K562 (cell line): ENCODE measurements around the gene DNAJB6. TPM values are rescaled to one million over a fixed set of nuclear protein-coding genes. Genes with fewer than 3 reads are reported as not detected.

Source experiments
- ATAC-seq: fragments of 200-7000 bp; cut with Tn5 transposase; 3 replicates; pipeline ENCODE4 v1.9.1; 2020; ENCODE audit warnings: moderate library complexity
- BruUV-seq: library from RNA; stranded (reverse); fragments of 400-500 nt; replicated peaks from 2 replicates; lab custom pipeline; 2021; lab: Mats Ljungman, UMichigan
- CTCF ChIA-PET: fragments of 300-600 bp; formaldehyde crosslinking; extraction: SDS; loops from one replicate; lab custom pipeline; 2021; ENCODE audit warnings: low intra/inter-chr PET ratio; lab: Yijun Ruan, JAX
- POLR2A ChIA-PET: fragments of 300-600, 350-650 bp; sonication (Branson Sonifier 250); formaldehyde crosslinking; extraction: SDS; loops from one replicate; lab custom pipeline; 2021; ENCODE audit warnings: antibody characterized with exemption, inconsistent platforms; lab: Yijun Ruan, JAX
- DNase-seq, 4 experiments: peaks; one replicate each; pipeline versions ENCODE4 v3.0.0 to v3.0.0-alpha.2; 2011 to 2018; ENCODE audit warnings: low spot score in 3 of 4, mixed read lengths in 3 of 4; ENCODE audit errors: extremely low read depth in 1 of 4
- FAIRE-seq: peaks from 2 replicates; lab custom pipeline; 2011; peaks lifted over from hg19 to GRCh38; lab: Jason Lieb, UNC
- H2AFZ ChIP-seq: 2 replicates; pipeline ENCODE4 v1.6.0; 2011; ENCODE audit warnings: low read depth, low read length, control low read depth, inconsistent platforms
- H3K27ac ChIP-seq: fragments of 200-600 bp; 3 replicates; pipeline ENCODE4 v1.8.0; 2011; ENCODE audit warnings: low read depth, mild to moderate bottlenecking, control low read depth, inconsistent platforms, low read length, moderate library complexity, mixed read lengths; ENCODE audit errors: extremely low read depth
- H3K27me3 ChIP-seq, 2 experiments: fragments of 300-600 bp in 1 of 2; 2 replicates in 1 of 2; 3 replicates in 1 of 2; pipeline versions ENCODE4 v1.6.0 to v1.8.0; 2011; ENCODE audit warnings: inconsistent platforms in 2 of 2, low read length in 2 of 2, mild to moderate bottlenecking in 1 of 2, mixed read lengths in 1 of 2, moderate library complexity in 1 of 2; ENCODE audit not compliant: control insufficient read depth in 2 of 2, insufficient read depth in 2 of 2
- H3K36me3 ChIP-seq: fragments of 300-600 bp; 3 replicates; pipeline ENCODE4 v1.8.0; 2011; ENCODE audit warnings: mild to moderate bottlenecking, low read length, inconsistent platforms; ENCODE audit not compliant: control insufficient read depth, insufficient read depth
- H3K4me1 ChIP-seq, 2 experiments: fragments of 200-600 bp in 1 of 2; replicated peaks in 1 of 2; 2 replicates in 1 of 2; 3 replicates in 1 of 2; pipeline versions ENCODE4 v1.5.1 to v1.8.0; 2011; ENCODE audit warnings: inconsistent platforms in 2 of 2, low read length in 2 of 2, mild to moderate bottlenecking in 1 of 2, mixed read lengths in 1 of 2, moderate library complexity in 1 of 2; ENCODE audit not compliant: control insufficient read depth in 2 of 2, insufficient read depth in 2 of 2
- H3K4me2 ChIP-seq: 2 replicates; pipeline ENCODE4 v1.6.1; 2011; ENCODE audit warnings: low read length, control low read depth, inconsistent platforms, mixed read lengths; ENCODE audit not compliant: insufficient read depth
- H3K4me3 ChIP-seq: fragments of 200-600 bp; sonication (generic), shearing (Covaris generic); 2 replicates; pipeline ENCODE4 v1.5.1; 2016; ENCODE audit warnings: control low read depth, inconsistent platforms
- H3K79me2 ChIP-seq: fragments of 200-600 bp; 3 replicates; pipeline ENCODE4 v1.8.0; 2011; ENCODE audit warnings: low read length, inconsistent platforms; ENCODE audit not compliant: control insufficient read depth, insufficient read depth
- H3K9ac ChIP-seq, 2 experiments: 2 replicates each; pipeline versions ENCODE4 v1.6.0 to v1.6.1; 2011; ENCODE audit warnings: low read depth in 2 of 2, low read length in 2 of 2, control low read depth in 1 of 2, inconsistent platforms in 1 of 2, mild to moderate bottlenecking in 1 of 2, mixed read lengths in 1 of 2; ENCODE audit not compliant: insufficient read depth in 1 of 2
- H3K9me1 ChIP-seq: one replicate; pipeline ENCODE4 v1.6.0; 2011; ENCODE audit warnings: inconsistent platforms, mild to moderate bottlenecking, low read length, moderate library complexity; ENCODE audit not compliant: control insufficient read depth, insufficient read depth
- H3K9me3 ChIP-seq: replicated peaks from 2 replicates; pipeline ENCODE4 v1.5.1; 2011; ENCODE audit warnings: low read depth, low read length, inconsistent platforms; ENCODE audit not compliant: control insufficient read depth, insufficient read depth
- H4K20me1 ChIP-seq: replicated peaks from 2 replicates; pipeline ENCODE4 v1.6.1; 2011; ENCODE audit warnings: low read length, inconsistent platforms, mixed read lengths; ENCODE audit not compliant: control insufficient read depth, insufficient read depth
- BDP1 ChIP-seq: IDR thresholded peaks from 3 replicates; pipeline ENCODE4 v1.6.1; 2011; ENCODE audit not compliant: insufficient read length, insufficient read depth
- CEBPZ ChIP-seq: fragments of 150-350 bp; IDR thresholded peaks from 2 replicates; pipeline ENCODE4 v1.6.1; 2014; ENCODE audit warnings: low read depth, mild to moderate bottlenecking, low read length, borderline replicate concordance
- EGR1 ChIP-seq: fragments of 450-650 bp; conservative IDR thresholded peaks from 2 replicates; pipeline ENCODE4 v1.6.1; 2017; ENCODE audit warnings: mild to moderate bottlenecking
- NCOA6 ChIP-seq: fragments of 450-650 bp; IDR thresholded peaks from 2 replicates; pipeline ENCODE4 v1.6.1; 2017; ENCODE audit warnings: mild to moderate bottlenecking
- POLR2G ChIP-seq: fragments of 200-400 bp; formaldehyde crosslinking; IDR thresholded peaks from 2 replicates; pipeline ENCODE4 v1.6.1; 2017; ENCODE audit warnings: low read depth, mild to moderate bottlenecking, antibody characterized with exemption, low read length, moderate library complexity
- ZNF324 ChIP-seq: fragments of 250-450 bp; sonication (Bioruptor Pico); IDR thresholded peaks from 2 replicates; pipeline ENCODE4 v1.4.0; 2020; ENCODE audit warnings: mild to moderate bottlenecking
- ZNF398 ChIP-seq: fragments of 250-450 bp; sonication (Bioruptor Pico); IDR thresholded peaks from 2 replicates; pipeline ENCODE4 v1.8.0; 2021; ENCODE audit warnings: moderate library complexity, mild to moderate bottlenecking, inconsistent platforms
- WGBS: fragments of 100-300 bp; shearing (Covaris generic); methylation state at CpG from one replicate; pipeline ENCODE4 v1.1.6; 2016; ENCODE audit warnings: low coverage, mixed read lengths; ENCODE audit not compliant: insufficient coverage; ENCODE audit errors: missing lambda C conversion rate; 5-methylcytosine and 5-hydroxymethylcytosine counted together
- in situ Hi-C: fragments of 300-500 bp; cut with MboI; formaldehyde crosslinking; loops from 4 replicates; pipeline ENCODE4 v1.15.0; 2018; ENCODE audit warnings: inconsistent platforms, mixed read lengths
- intact Hi-C: fragments of 100-400 bp; cut with micrococcal nuclease; formaldehyde crosslinking; loops from 2 replicates; pipeline ENCODE4 v1.14.2; 2022
- polyA plus RNA-seq, 8 experiments: library from polyadenylated mRNA; depleted of rRNA in 4 of 8; stranded (reverse) in 5 of 8; unstranded in 3 of 8; fragments of >200 nt; fragmentation: Nextera tagmentation in 2 of 8; fragmentation: Illumina TruSeq in 1 of 8; extraction: Ambion mirVana in 2 of 8; extraction: Trizol in 1 of 8; gene quantifications; 2 replicates each; pipeline versions ENCODE4 v1.2.1 to v1.2.3, GENCODE V29; 2011 to 2014; ENCODE audit warnings: inconsistent platforms in 1 of 8, missing spikeins in 1 of 8
- total RNA-seq, 7 experiments: library from RNA; depleted of rRNA in 6 of 7; stranded (reverse); fragments of >200 nt in 6 of 7; fragmentation: Illumina TruSeq in 2 of 7; extraction: Trizol in 2 of 7; gene quantifications; 2 replicates each; pipeline versions ENCODE4 v1.2.1 to v1.2.3, GENCODE V29; 2011 to 2021; ENCODE audit warnings: low replicate concordance in 1 of 7

DNAJB6 gene
- total and polyA plus RNA-seq, 9 of the 15 experiments (the other 6 are each of a cell fraction or from before 2014, with no cell fraction given) = 84.5 to 158 (median 135) TPM

GRCh38 chr7:157391036-157391710, 54.4 kb downstream of the DNAJB6 start:
- H3K9ac ChIP-seq = peak overlapping the region in 1 of 2 experiments; percentile 77; a peak in 2 of 4 replicates
- no peak for ATAC-seq
- peaks cover 55% of the 10 kb centered on the region for H3K79me2 ChIP-seq
- H3K4me2 ChIP-seq = no peak overlapping the region
- BruUV-seq = no TSS peak
- in situ Hi-C loops = no loop called here
- no peaks in the 10 kb centered on the region for H3K9me3 ChIP-seq
- no peak overlapping the region for H3K27ac ChIP-seq
- no peaks in the 10 kb centered on the region for H4K20me1 ChIP-seq
- no peak for TF ChIP-seq BDP1
- peak; percentile 41; the same call in 1 of the 2 replicates for TF ChIP-seq POLR2G
- ChIA-PET POLR2A (interaction anchor here (0.7 kb wide), 1 partner anchor 10 kb away, joined by 3 read pairs; no protein-coding TSS in a partner anchor), CTCF (no interaction called here)
- peaks cover 77% of the 10 kb centered on the region for H3K36me3 ChIP-seq
- H2AFZ ChIP-seq = no peak overlapping the region
- no peak overlapping the region for H3K4me3 ChIP-seq
- WGBS = 95% methylated on average over 15 of the region's 15 CpGs
- H3K4me1 ChIP-seq = peaks cover 4 to 9% of the 10 kb centered on the region in 2 experiments; a peak in 4 of 5 replicates
- no peak for DNase-seq
- intact Hi-C loops = no loop called here
- no peaks in the 10 kb centered on the region for H3K27me3 ChIP-seq
- no peak for FAIRE-seq
- no peaks in the 10 kb centered on the region for H3K9me1 ChIP-seq

GRCh38 chr7:157392256-157393037, 55.6 kb downstream of the DNAJB6 start:
- Histone ChIP-seq H3K27ac (no peak overlapping the region), H4K20me1 (no peaks in the 10 kb centered on the region), H3K4me2 (no peak overlapping the region), H3K27me3 (no peaks in the 10 kb centered on the region), H3K4me3 (no peak overlapping the region), H3K9ac (peak overlapping the region in 1 of 2 experiments; percentile 15; a peak in 1 of 4 replicates), H2AFZ (no peak overlapping the region), H3K4me1 (peaks cover 2 to 20% of the 10 kb centered on the region in 2 experiments; a peak in 4 of 5 replicates), H3K36me3 (peaks cover 73% of the 10 kb centered on the region), H3K9me1 (peaks cover 5% of the 10 kb centered on the region), H3K9me3 (no peaks in the 10 kb centered on the region), H3K79me2 (peaks cover 52% of the 10 kb centered on the region)
- ChIA-PET POLR2A (interaction anchor here (0.6 to 1.3 kb wide), 3 partner anchors 9 to 1501 kb away, joined by 3 to 7 read pairs (median 4); no protein-coding TSS in a partner anchor), CTCF (no interaction called here)
- ATAC-seq (no peak), DNase-seq (no peak), FAIRE-seq (no peak)
- WGBS = 90% methylated on average over 20 of the region's 20 CpGs
- in situ Hi-C loops = no loop called here
- intact Hi-C loops = no loop called here
- no TSS peak for BruUV-seq
- TF ChIP-seq EGR1 (no peak), CEBPZ (no peak), NCOA6 (no peak), ZNF324 (no peak), ZNF398 (CRISPR knock-in tag) (no peak)
